Measurements from ENCODE around the gene CYP46A1. TPM values are rescaled to one million over a fixed set of nuclear protein-coding genes. Genes with fewer than 3 reads are reported as not detected.

Gene CYP46A1
- total RNA-seq, 3 donors from 2014 or later (not counting 1 experiment from before 2014, with no cell fraction given) = 0.09 to 0.45 (median 0.09) TPM

- Histone ChIP-seq H3K27me3 (ENCODE audit: control insufficient read depth, insufficient read depth, low read length) (peaks cover 4% of the 10 kb centered on the region), H3K27ac (ENCODE audit: low read length) (no peak overlapping the region), H3K4me1 (ENCODE audit: control insufficient read depth, insufficient read depth, low read length) (peaks cover 6% of the 10 kb centered on the region), H3K4me3 (ENCODE audit: low read length) (no peak overlapping the region), H3K9me3 (ENCODE audit: control insufficient read depth, insufficient read depth, low read length) (no peaks in the 10 kb centered on the region), H3K36me3 (ENCODE audit: control insufficient read depth, insufficient read depth, low read length) (no peaks in the 10 kb centered on the region)
- Mint-ChIP-seq H3K9me3 (no peaks in the 10 kb centered on the region), H3K27ac (no peak overlapping the region), H3K27me3 (ENCODE audit: low read depth in 2 of 2) (peaks cover 32 to 34% of the 10 kb centered on the region in 2 donors), H3K4me3 (no peak overlapping the region), H3K4me1 (peaks cover 5 to 7% of the 10 kb centered on the region in 2 donors), H3K36me3 (no peaks in the 10 kb centered on the region)
- no peak for DNase-seq
- no peak for ATAC-seq
- TF ChIP-seq CTCF (IDR thresholded peaks at IDR 0.05) = no peak
- intact Hi-C loops (cut with micrococcal nuclease) = no loop called here
- 88% methylated on average over 23 of the region's 23 CpGs for WGBS (ENCODE audit: insufficient coverage)
Observed at GRCh38 chr14:99749763-99750715, 65.9 kb downstream of the CYP46A1 start.

GRCh38 chr14:99750746-99751450 is 66.8 kb downstream of the CYP46A1 start:
- H3K27me3 ChIP-seq (ENCODE audit: control insufficient read depth, insufficient read depth, low read length) = peaks cover 4% of the 10 kb centered on the region
- H3K4me3 ChIP-seq (ENCODE audit: low read length) = no peak overlapping the region
- H3K36me3 ChIP-seq (ENCODE audit: control insufficient read depth, insufficient read depth, low read length) = no peaks in the 10 kb centered on the region
- H3K27ac Mint-ChIP-seq = no peak overlapping the region
- H3K4me3 Mint-ChIP-seq = no peak overlapping the region
- H3K4me1 ChIP-seq (ENCODE audit: control insufficient read depth, insufficient read depth, low read length) = peaks cover 6% of the 10 kb centered on the region
- WGBS (ENCODE audit: insufficient coverage) = 87% methylated on average over 11 of the region's 11 CpGs
- no peak for TF ChIP-seq CTCF (IDR thresholded peaks at IDR 0.05)
- H3K4me1 Mint-ChIP-seq = peaks cover 5 to 7% of the 10 kb centered on the region in 2 donors
- intact Hi-C loops (cut with micrococcal nuclease) = no loop called here
- DNase-seq = no peak
- ATAC-seq = no peak
- H3K9me3 Mint-ChIP-seq = no peaks in the 10 kb centered on the region
- no peaks in the 10 kb centered on the region for H3K36me3 Mint-ChIP-seq
- H3K27me3 Mint-ChIP-seq (ENCODE audit: low read depth in 2 of 2) = peaks cover 29 to 33% of the 10 kb centered on the region in 2 donors
- H3K9me3 ChIP-seq (ENCODE audit: control insufficient read depth, insufficient read depth, low read length) = no peaks in the 10 kb centered on the region
- H3K27ac ChIP-seq (ENCODE audit: low read length) = no peak overlapping the region

- Histone ChIP-seq H3K9me3 (ENCODE audit: control insufficient read depth, insufficient read depth, low read length) (no peaks in the 10 kb centered on the region), H3K27me3 (ENCODE audit: control insufficient read depth, insufficient read depth, low read length) (peaks cover 4% of the 10 kb centered on the region), H3K4me3 (ENCODE audit: low read length) (no peak overlapping the region), H3K4me1 (ENCODE audit: control insufficient read depth, insufficient read depth, low read length) (peaks cover 6% of the 10 kb centered on the region), H3K36me3 (ENCODE audit: control insufficient read depth, insufficient read depth, low read length) (no peaks in the 10 kb centered on the region), H3K27ac (ENCODE audit: low read length) (no peak overlapping the region)
- Mint-ChIP-seq H3K4me1 (peaks cover 5 to 7% of the 10 kb centered on the region in 2 donors), H3K27me3 (ENCODE audit: low read depth in 2 of 2) (peaks cover 25 to 29% of the 10 kb centered on the region in 2 donors), H3K9me3 (no peaks in the 10 kb centered on the region), H3K4me3 (no peak overlapping the region), H3K27ac (no peak overlapping the region), H3K36me3 (no peaks in the 10 kb centered on the region)
- no peak for TF ChIP-seq CTCF (IDR thresholded peaks at IDR 0.05)
- ATAC-seq (no peak), DNase-seq (no peak)
- 36% methylated on average over 25 of the region's 25 CpGs for WGBS (ENCODE audit: insufficient coverage)
- intact Hi-C loops (cut with micrococcal nuclease) = no loop called here
Observed at GRCh38 chr14:99751539-99752485, 67.7 kb downstream of the CYP46A1 start.
